Activated naive CD8-positive, alpha-beta T cell treated with anti-CD3 and anti-CD28 coated beads, Interleukin-2, amount 50 U/mL, for 24 hours (primary cell): ENCODE data around the gene CDKN2B-AS1.

ENCODE experiments used
- ATAC-seq: fragments of 150-1000 bp; cut with Tn5 transposase; one replicate; pipeline ENCODE4 v1.10.0; 2021
- DNase-seq: peaks from one replicate; pipeline ENCODE4 v3.0.0; 2021
- H3K27ac Mint-ChIP-seq: one replicate; pipeline ENCODE4 v1.8.0; 2021; ENCODE audit warnings: mild to moderate bottlenecking, mixed read lengths
- H3K27me3 Mint-ChIP-seq: one replicate; pipeline ENCODE4 v1.8.0; 2021; ENCODE audit warnings: mixed read lengths
- H3K36me3 Mint-ChIP-seq: one replicate; pipeline ENCODE4 v1.8.0; 2021; ENCODE audit warnings: low read depth, mixed read lengths
- H3K4me1 Mint-ChIP-seq: one replicate; pipeline ENCODE4 v1.8.0; 2021; ENCODE audit warnings: mixed read lengths
- H3K4me3 Mint-ChIP-seq: one replicate; pipeline ENCODE4 v1.8.0; 2021; ENCODE audit warnings: mild to moderate bottlenecking, moderate library complexity, mixed read lengths
- H3K9me3 Mint-ChIP-seq: one replicate; pipeline ENCODE4 v1.8.0; 2021; ENCODE audit warnings: mixed read lengths

CDKN2B-AS1 gene

DNA sequence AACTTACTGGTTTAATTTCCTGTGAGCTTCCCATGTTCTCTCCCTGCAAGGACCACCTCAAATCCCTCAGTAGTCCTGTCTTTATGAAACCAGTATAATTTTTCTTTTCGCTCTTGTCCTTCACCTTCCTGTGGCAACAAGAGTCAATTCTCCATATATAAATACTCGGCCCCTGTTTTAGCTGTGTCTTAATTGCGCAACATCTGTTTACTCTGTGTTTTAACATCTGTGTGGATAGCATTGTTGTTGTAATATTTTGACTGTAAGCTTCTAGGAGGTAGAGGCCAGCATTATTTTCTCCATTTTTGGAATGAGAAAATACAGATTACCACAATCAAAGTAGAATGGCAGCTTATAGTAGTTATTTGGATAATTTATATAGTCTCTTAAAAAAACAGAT, 44.7 kb downstream of the CDKN2B-AS1 start:
- Mint-ChIP-seq H3K27me3 (peaks cover 6% of the 10 kb centered on the region), H3K9me3 (no peaks in the 10 kb centered on the region), H3K36me3 (no peaks in the 10 kb centered on the region), H3K27ac (no peak overlapping the region), H3K4me3 (no peak overlapping the region), H3K4me1 (peaks cover 31% of the 10 kb centered on the region)
- ATAC-seq (no peak), DNase-seq (no peak)

DNA sequence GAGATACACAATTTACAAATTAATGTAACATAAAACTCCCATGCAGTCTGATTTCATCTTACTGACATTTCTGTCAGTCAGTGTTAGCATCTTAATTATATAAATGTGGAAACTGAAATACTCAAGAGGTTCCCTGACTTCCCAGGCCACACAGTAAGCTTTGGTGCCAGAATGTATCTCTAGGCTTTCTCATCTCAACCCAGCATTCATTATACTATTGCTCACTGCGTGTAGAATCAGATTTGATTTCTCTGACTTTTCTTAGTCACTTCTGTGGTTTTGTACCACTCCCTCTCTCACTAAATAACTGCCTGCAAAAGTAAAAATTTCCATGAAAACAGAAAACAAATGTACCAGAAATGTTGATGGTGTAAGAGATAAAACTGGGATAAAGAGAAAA, 46.2 kb downstream of the CDKN2B-AS1 start:
- no peaks in the 10 kb centered on the region for H3K9me3 Mint-ChIP-seq

DNA sequence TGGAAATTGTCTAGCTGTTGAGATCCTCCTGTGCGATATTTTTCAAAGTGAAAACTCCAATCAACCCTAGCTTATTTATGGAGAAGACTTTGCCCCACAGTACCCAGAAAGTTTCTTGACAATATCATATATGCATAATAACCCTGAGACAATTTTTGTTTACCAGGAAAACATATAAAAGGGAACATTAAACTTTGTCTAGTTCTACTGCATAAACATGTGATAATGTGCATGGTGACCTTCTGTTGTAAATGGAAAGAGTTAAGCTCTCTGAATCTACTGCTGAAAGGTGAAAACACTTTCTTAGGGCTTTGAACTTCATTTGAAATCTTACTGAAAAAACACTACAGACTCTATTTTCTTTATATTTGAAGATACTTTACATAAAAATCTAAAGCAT, 46.8 kb downstream of the CDKN2B-AS1 start:
- Mint-ChIP-seq H3K4me1 (peaks cover 27% of the 10 kb centered on the region), H3K27ac (no peak overlapping the region), H3K9me3 (no peaks in the 10 kb centered on the region), H3K27me3 (peaks cover 8% of the 10 kb centered on the region), H3K36me3 (no peaks in the 10 kb centered on the region), H3K4me3 (no peak overlapping the region)
- no peak for ATAC-seq
- DNase-seq = no peak

More for the DNA sequence above, 46.2 kb downstream of the CDKN2B-AS1 start:
- H3K27ac Mint-ChIP-seq = peak overlapping the region; percentile 38
- H3K27me3 Mint-ChIP-seq = peaks cover 8% of the 10 kb centered on the region
- peak; percentile 94 for ATAC-seq
- H3K4me1 Mint-ChIP-seq = peaks cover 29% of the 10 kb centered on the region
- no peak for DNase-seq
- H3K4me3 Mint-ChIP-seq = no peak overlapping the region
- H3K36me3 Mint-ChIP-seq = no peaks in the 10 kb centered on the region

DNA sequence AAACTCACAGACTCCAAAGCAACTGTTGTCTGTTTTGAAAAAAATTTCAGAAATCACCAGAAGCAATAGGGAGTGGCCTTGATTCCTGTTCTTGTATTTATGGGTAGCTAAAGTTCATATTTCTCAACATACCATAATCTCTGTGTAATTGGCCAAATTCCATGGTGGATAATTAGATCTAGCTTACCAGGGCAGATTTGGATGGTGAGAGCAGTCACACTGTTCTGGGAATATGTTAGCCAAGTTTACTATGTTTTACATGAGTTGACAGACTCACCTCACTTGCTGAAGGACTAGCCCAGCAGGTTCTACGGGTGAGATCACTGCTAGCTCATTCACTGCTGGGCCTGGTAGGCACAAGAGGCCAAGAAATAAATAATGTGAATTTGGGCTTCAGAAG, 47.2 kb downstream of the CDKN2B-AS1 start:
- H3K9me3 Mint-ChIP-seq = no peaks in the 10 kb centered on the region
- peaks cover 31% of the 10 kb centered on the region for H3K4me1 Mint-ChIP-seq
- ATAC-seq = no peak
- H3K27ac Mint-ChIP-seq = no peak overlapping the region
- H3K4me3 Mint-ChIP-seq = no peak overlapping the region
- peaks cover 8% of the 10 kb centered on the region for H3K27me3 Mint-ChIP-seq
- H3K36me3 Mint-ChIP-seq = no peaks in the 10 kb centered on the region
- DNase-seq = no peak

DNA sequence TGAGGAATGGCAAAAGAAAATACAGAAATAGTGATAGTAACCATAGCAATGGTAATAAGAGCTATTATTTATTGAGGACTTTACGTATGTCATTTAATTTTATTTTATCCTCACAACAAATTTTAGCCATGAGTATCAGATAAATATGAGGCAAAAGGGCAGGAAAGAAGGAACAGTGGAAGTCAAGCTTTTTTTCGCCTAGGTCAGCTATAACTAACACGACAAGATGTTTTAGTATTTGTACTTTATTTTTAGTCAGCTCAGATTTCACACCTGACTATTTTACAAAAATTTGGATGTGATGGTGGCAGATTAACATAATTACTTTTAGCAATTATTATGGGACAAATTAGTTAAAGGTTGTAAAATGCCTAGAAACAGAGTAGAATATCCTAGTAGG, 49.3 kb downstream of the CDKN2B-AS1 start:
- Mint-ChIP-seq H3K27ac (no peak overlapping the region), H3K36me3 (no peaks in the 10 kb centered on the region), H3K4me3 (no peak overlapping the region), H3K27me3 (peaks cover 11% of the 10 kb centered on the region), H3K9me3 (no peaks in the 10 kb centered on the region), H3K4me1 (peaks cover 26% of the 10 kb centered on the region)
- ATAC-seq (no peak), DNase-seq (no peak)

DNA sequence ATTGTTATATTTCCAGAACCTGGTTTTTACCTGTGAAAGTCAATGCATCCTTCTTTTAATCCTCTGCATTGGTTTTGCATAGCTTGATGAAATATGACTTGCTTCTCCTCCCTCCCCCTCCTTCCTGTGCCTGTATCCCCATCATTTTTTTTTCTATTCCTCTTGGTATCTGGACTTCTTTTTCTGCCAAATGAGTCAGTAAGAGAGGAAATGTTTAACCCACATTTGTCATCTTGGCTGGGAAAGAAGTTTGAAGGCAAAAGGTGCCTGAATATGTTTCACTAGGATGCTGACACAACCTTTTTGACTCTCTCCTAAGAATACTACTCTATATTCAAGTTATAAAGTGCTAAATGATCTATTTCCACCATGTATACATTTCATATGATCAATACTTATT, 50.0 kb downstream of the CDKN2B-AS1 start:
- no peak overlapping the region for H3K27ac Mint-ChIP-seq
- DNase-seq (no peak), ATAC-seq (no peak)
- H3K36me3 Mint-ChIP-seq = no peaks in the 10 kb centered on the region
- peaks cover 29% of the 10 kb centered on the region for H3K4me1 Mint-ChIP-seq
- H3K9me3 Mint-ChIP-seq = no peaks in the 10 kb centered on the region
- H3K4me3 Mint-ChIP-seq = no peak overlapping the region
- H3K27me3 Mint-ChIP-seq = peaks cover 11% of the 10 kb centered on the region

DNA sequence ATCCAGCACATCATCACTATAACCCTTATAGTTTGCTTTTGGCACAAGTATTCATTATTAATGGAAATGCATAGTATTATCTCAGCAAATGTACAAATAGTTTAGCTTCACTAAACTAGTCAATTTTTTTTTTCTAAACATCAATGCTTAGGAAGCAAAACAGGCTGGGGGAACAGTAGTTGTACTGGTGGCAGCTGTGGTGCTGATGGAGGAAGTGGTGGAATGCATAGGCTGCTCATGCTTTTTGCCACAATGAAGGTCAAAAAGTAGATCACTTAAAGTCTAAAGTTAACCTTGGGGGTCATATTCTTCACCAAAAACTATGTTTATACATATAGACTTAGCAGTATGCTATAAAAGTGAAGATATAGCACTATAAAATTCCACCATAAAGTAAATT, 50.8 kb downstream of the CDKN2B-AS1 start:
- Mint-ChIP-seq H3K36me3 (no peaks in the 10 kb centered on the region), H3K9me3 (no peaks in the 10 kb centered on the region), H3K27me3 (peaks cover 11% of the 10 kb centered on the region), H3K4me3 (no peak overlapping the region), H3K27ac (no peak overlapping the region), H3K4me1 (peaks cover 29% of the 10 kb centered on the region)
- DNase-seq (no peak), ATAC-seq (no peak)

DNA sequence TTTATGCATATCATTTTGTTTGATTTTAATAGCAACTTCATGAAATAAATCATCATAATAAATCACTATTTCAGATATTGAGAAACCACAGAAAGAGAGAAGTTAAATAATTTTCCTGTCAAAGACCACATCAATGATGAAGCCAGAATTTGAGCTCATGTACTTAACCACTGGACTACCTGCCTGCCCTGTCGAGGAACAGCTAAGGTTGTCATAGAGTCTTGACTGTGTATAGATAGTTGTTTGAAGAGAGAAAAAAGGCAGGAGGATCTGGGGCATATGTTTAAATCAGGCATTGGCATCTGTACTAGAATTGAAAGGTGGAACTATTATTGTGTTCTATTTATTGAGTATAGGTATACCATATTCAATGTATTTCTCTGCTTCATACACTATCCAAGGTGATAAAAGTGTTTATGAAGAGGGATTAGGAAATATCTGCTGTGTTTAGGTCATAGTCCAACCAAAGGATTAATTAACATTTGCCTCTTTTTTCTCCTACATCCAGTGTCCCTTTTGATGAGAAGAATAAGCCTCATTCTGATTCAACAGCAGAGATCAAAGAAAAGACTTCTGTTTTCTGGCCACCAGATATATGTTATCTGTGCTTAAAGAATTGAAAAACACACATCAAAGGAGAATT, 51.8 kb downstream of the CDKN2B-AS1 start:
- Mint-ChIP-seq H3K4me3 (no peak overlapping the region), H3K9me3 (no peaks in the 10 kb centered on the region), H3K4me1 (peaks cover 29% of the 10 kb centered on the region), H3K27me3 (peaks cover 8% of the 10 kb centered on the region), H3K36me3 (no peaks in the 10 kb centered on the region), H3K27ac (no peak overlapping the region)
- DNase-seq (no peak), ATAC-seq (no peak)

DNA sequence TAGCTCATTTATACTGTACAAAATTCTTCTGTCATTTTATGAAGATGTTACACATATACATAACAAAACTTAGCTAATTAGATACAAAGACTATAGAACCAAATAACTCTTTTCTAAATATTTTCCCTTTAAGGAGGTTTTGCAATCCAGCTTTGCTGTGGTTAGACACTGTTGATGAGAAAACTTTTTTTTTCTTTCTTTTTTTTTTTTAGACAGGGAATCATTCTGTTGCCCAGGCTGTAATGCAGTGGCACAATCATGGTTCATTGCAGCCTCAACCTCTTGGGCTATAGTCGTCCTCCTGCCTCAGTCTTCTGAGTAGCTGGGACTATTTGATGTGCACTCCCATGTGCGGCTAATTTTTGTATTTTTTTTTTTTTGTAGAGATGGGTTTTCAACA, 53.0 kb downstream of the CDKN2B-AS1 start:
- H3K4me3 Mint-ChIP-seq = no peak overlapping the region
- H3K4me1 Mint-ChIP-seq = peaks cover 39% of the 10 kb centered on the region
- H3K9me3 Mint-ChIP-seq = no peaks in the 10 kb centered on the region
- H3K27me3 Mint-ChIP-seq = peaks cover 5% of the 10 kb centered on the region
- ATAC-seq = no peak
- H3K36me3 Mint-ChIP-seq = no peaks in the 10 kb centered on the region
- no peak overlapping the region for H3K27ac Mint-ChIP-seq
- no peak for DNase-seq

DNA sequence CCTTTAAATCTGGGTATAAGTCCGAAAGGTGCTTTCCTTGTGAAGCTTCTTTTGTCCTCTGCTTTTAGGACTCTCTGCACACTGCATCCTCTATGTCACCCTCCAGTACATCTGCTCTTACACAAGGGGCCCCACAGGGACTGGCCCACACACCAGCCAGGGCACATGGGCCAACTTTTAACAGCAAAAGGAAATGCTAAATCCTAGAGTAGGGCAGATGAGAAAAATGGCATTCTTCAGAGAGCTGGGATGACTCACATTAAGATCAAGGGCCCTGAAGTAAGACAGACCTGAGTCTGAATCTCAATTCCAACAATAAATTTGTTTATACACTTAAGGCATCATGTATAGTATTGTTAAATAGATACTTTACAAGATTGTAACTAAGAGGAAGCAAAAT, 54.8 kb downstream of the CDKN2B-AS1 start:
- H3K9me3 Mint-ChIP-seq = no peaks in the 10 kb centered on the region
- no peaks in the 10 kb centered on the region for H3K36me3 Mint-ChIP-seq
- H3K4me1 Mint-ChIP-seq = peaks cover 49% of the 10 kb centered on the region
- DNase-seq (no peak), ATAC-seq (peak; percentile 21)
- H3K27ac Mint-ChIP-seq = no peak overlapping the region
- no peak overlapping the region for H3K4me3 Mint-ChIP-seq
- H3K27me3 Mint-ChIP-seq = peaks cover 5% of the 10 kb centered on the region

DNA sequence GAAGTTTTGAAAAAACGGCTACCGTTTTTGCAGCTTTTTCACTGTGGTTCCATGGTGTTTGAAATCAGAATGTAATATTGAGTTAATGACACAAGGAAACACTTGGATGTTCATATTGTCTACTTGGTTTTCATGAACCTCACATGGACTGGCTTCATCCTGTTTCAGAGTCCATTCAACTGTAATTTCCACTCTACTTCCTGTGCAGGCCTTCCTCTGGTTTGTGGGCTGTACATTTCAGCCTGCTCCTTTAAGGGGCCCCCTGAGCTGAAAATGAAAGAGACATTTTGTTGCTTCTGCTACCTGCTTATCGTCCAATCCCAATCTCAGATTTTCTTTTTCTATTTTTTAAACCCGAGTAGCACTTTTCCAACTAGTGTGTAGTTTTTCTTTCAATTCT, 56.3 kb downstream of the CDKN2B-AS1 start:
- H3K27ac Mint-ChIP-seq = peak overlapping the region; percentile 64
- DNase-seq (no peak), ATAC-seq (no peak)
- H3K4me1 Mint-ChIP-seq = peaks cover 46% of the 10 kb centered on the region
- peak overlapping the region; percentile 27 for H3K4me3 Mint-ChIP-seq
- peaks cover 3% of the 10 kb centered on the region for H3K27me3 Mint-ChIP-seq
- no peaks in the 10 kb centered on the region for H3K36me3 Mint-ChIP-seq
- H3K9me3 Mint-ChIP-seq = no peaks in the 10 kb centered on the region

DNA sequence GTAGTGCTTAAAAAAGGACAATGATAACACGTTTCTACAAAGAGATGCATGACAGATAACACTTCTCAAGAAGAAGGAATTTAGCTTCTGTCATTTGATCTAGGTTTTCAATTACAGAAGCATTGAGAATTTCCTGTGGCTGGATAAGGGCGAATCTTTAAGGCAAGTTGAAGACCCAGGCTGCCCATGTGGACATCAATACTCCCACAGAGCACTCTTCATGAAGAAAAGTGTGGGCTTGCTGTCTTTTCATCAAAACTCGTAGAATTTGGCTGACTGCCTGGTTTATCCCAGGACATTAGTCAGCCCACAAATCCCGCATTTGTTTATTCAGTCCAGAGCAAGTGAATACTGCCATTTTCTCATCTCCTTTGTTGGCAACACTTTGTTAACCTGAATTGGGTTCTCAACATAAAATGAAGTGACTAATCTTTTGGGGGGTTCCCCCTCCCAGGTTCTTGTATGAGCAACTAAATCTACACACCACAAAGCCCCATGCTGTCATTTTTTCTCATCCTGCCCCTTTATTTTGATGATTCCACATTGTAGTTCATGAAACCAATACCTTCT, 57.9 kb downstream of the CDKN2B-AS1 start:
- H3K4me3 Mint-ChIP-seq = peak overlapping the region; percentile 2
- H3K36me3 Mint-ChIP-seq = no peaks in the 10 kb centered on the region

DNA sequence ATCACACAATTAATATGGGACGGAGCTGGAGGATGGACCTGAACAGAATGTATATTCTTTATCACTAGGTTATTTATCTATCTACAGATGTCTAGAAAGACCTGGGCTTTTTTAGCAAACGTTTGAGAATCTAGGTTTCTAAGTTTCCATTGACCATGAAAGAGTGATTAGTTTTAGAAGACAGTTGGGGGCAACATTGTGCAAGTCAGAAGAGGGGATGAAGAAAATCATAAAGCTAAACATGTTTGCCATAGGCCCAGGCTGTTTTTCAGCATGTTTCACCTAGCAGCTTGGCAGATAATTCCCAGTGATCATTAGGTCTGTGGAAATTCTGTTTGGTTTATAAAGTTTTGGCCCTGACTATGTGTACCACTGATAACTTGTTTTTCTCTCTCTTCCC, 58.6 kb downstream of the CDKN2B-AS1 start:
- Mint-ChIP-seq H3K9me3 (no peaks in the 10 kb centered on the region), H3K27ac (peak overlapping the region; percentile 70), H3K4me3 (peak overlapping the region; percentile 2), H3K4me1 (peaks cover 41% of the 10 kb centered on the region), H3K36me3 (no peaks in the 10 kb centered on the region), H3K27me3 (no peaks in the 10 kb centered on the region)
- ATAC-seq (no peak), DNase-seq (no peak)

More for the DNA sequence above, 57.9 kb downstream of the CDKN2B-AS1 start:
- DNase-seq = peak; percentile 30
- peak; percentile 97 for ATAC-seq
- no peaks in the 10 kb centered on the region for H3K9me3 Mint-ChIP-seq
- H3K27ac Mint-ChIP-seq = peak overlapping the region; percentile 70
- H3K4me1 Mint-ChIP-seq = peaks cover 41% of the 10 kb centered on the region
- H3K27me3 Mint-ChIP-seq = no peaks in the 10 kb centered on the region

DNA sequence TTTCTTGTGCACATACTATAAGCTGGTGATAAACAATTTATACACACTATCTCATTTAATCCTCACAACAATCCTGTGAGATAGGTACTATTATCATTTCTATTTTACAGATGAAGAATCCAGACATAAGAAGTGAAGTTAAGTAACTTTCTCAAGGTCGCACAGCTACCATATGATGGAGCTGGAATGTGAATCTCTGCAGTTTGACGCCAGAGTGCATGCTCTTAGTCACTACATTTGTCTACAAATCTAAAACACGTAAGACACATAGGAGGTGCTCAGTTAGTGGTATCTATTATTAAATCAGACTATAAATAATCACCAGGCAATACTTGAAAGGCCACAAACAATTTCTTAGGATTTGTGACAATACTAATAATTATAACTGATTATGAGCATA, 59.5 kb downstream of the CDKN2B-AS1 start:
- no peak for ATAC-seq
- H3K27ac Mint-ChIP-seq = no peak overlapping the region
- H3K9me3 Mint-ChIP-seq = no peaks in the 10 kb centered on the region
- no peaks in the 10 kb centered on the region for H3K36me3 Mint-ChIP-seq
- no peak overlapping the region for H3K4me3 Mint-ChIP-seq
- no peaks in the 10 kb centered on the region for H3K27me3 Mint-ChIP-seq
- H3K4me1 Mint-ChIP-seq = peaks cover 41% of the 10 kb centered on the region
- DNase-seq = no peak

DNA sequence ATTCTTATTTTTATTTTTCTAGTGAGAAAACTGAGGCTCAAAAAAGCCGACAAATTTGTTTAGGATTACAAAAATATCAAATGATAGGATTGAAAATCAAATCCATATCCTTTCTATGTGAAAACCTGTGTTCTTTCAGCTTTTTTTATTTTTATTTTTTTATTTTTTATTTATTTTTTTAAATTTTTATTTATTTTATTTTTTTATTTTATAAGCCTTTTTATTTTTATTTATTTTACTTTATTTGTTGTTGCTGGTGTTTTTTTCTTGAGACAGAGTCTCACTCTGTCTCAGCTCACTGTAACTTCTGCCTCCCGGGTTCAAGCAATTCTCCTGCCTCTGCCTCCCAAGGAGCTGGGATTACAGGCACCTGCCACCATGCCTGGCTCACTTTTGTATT, 59.9 kb downstream of the CDKN2B-AS1 start:
- ATAC-seq (no peak), DNase-seq (no peak)
- Mint-ChIP-seq H3K27ac (no peak overlapping the region), H3K4me1 (peaks cover 38% of the 10 kb centered on the region), H3K27me3 (no peaks in the 10 kb centered on the region), H3K9me3 (no peaks in the 10 kb centered on the region), H3K36me3 (no peaks in the 10 kb centered on the region), H3K4me3 (no peak overlapping the region)

DNA sequence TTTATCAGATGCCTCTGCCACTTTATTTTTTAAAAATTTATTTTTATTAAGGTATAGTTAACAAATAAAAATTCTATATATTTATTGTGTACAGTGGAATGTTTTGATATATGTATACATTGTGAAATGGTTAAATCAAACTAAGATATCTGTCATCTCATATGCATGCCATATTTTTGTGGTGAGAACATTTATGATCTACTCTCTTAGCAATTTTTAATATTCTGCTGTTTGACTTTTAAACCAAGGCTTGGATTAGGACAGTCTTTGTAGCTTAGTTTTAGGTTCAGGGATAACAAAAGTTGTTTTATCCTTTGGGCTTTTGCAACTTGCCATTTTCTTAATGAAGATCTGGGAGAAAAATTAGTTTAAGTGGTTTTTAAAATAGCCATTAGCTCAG, 60.5 kb downstream of the CDKN2B-AS1 start:
- Mint-ChIP-seq H3K36me3 (no peaks in the 10 kb centered on the region), H3K27me3 (no peaks in the 10 kb centered on the region), H3K4me1 (peaks cover 36% of the 10 kb centered on the region), H3K4me3 (no peak overlapping the region), H3K27ac (no peak overlapping the region), H3K9me3 (no peaks in the 10 kb centered on the region)
- ATAC-seq = no peak
- DNase-seq = no peak
